ENCODE measurements around the gene ZNF862. TPM values are rescaled to one million over a fixed set of nuclear protein-coding genes. Genes with fewer than 3 reads are reported as not detected.

Gene ZNF862
- total RNA-seq (2021) (42.4 and 43.6 TPM in 2 replicates), Bru-seq, nascent RNA (percentile 66 among the genes with signal in this experiment), BruChase-seq, experiment 1, labeled RNA remaining after a 2-hour chase (percentile 91 among the genes with signal in this experiment), BruChase-seq, experiment 2, labeled RNA remaining after a 6-hour chase (percentile 83 among the genes with signal in this experiment)
- long read RNA-seq, partial matches to known transcripts: 5 of 45 reads
- long read RNA-seq, other reads (novel, unspliced or antisense): 40 of 45 reads

- peak within 1 kb of the TSS; percentile 93 for H3K4me2 ChIP-seq
- no peaks in the 10 kb centered on the region for H3K9me2 ChIP-seq (ENCODE audit: insufficient read depth)
- peak within 1 kb of the TSS; percentile 99 for H2AFZ ChIP-seq
- H3K4me1 ChIP-seq (replicated peaks; ENCODE audit: insufficient read depth): peaks cover 9% of the 10 kb centered on the region
- TSS peak; percentile 28 for BruUV-seq (replicated peaks)
- peak within 1 kb of the TSS; percentile 99 for H3K4me3 ChIP-seq
- H3K27me3 ChIP-seq (ENCODE audit: insufficient read depth, low read depth): peaks cover 16% of the 10 kb centered on the region
- no peak within 1 kb of the TSS for H3K27ac ChIP-seq
- DNase-seq: peak; percentile 95 to 98
- ChIA-PET POLR2A (ENCODE audit: unreplicated experiment) (interaction anchor here (0.6 to 1.0 kb wide), 2 partner anchors 9 to 811 kb away, joined by 4 to 5 read pairs; no protein-coding TSS in a partner anchor), CTCF (interaction anchor here (1.1 kb wide), 1 partner anchor 16 kb away, joined by 4 read pairs; no protein-coding TSS in a partner anchor)
- TF ChIP-seq CTCF (conservative IDR thresholded peaks at IDR 0.05): no peak; the same call in 1 of the 2 replicates
- TF ChIP-seq EZH2 (IDR thresholded peaks at IDR 0.05; ENCODE audit: low read depth): no peak
- H3K9me3 ChIP-seq (ENCODE audit: insufficient read depth, low read depth): no peaks in the 10 kb centered on the region
- H3K36me3 ChIP-seq (ENCODE audit: low read depth): no peaks in the 10 kb centered on the region
- peaks cover 13% of the 10 kb centered on the region; the same call in 1 of the 2 replicates for H3K79me2 ChIP-seq (ENCODE audit: low read depth)
- H3F3A ChIP-seq (ENCODE audit: insufficient read depth, low read depth): peaks cover 3% of the 10 kb centered on the region; the same call in 1 of the 2 replicates
- H4K20me1 ChIP-seq (ENCODE audit: insufficient read depth): no peaks in the 10 kb centered on the region
- intact Hi-C loops (cut with micrococcal nuclease; ENCODE audit: unreplicated experiment): loop anchor here (1.0 kb wide), 3 partner anchors 10 to 35 kb away; partner anchors contain the start of gene ATP6V0E2
These were observed at the start of gene ZNF862 for GRCh38 chr7:149838224-149838991. ZNF862 (plus strand) TSS chr7:149838375; CDS start chr7:149838612, 237 bp downstream.

- Histone ChIP-seq H3K4me1 (replicated peaks; ENCODE audit: insufficient read depth) (no peaks in the 10 kb centered on the region), H2AFZ (no peak overlapping the region)
- BruUV-seq (replicated peaks): no TSS peak
These were observed 49.1 kb upstream of the ZNF862 start for GRCh38 chr7:149789101-149789500.

More at GRCh38 chr7:149789101-149789500, 49.1 kb upstream of the ZNF862 start:
- Histone ChIP-seq H3K4me2 (no peak overlapping the region), H3K79me2 (ENCODE audit: low read depth) (no peaks in the 10 kb centered on the region), H4K20me1 (ENCODE audit: insufficient read depth) (no peaks in the 10 kb centered on the region), H3F3A (ENCODE audit: insufficient read depth, low read depth) (no peaks in the 10 kb centered on the region; the same call in 1 of the 2 replicates), H3K36me3 (ENCODE audit: low read depth) (no peaks in the 10 kb centered on the region), H3K27ac (no peak overlapping the region), H3K9me3 (ENCODE audit: insufficient read depth, low read depth) (no peaks in the 10 kb centered on the region), H3K9me2 (ENCODE audit: insufficient read depth) (no peaks in the 10 kb centered on the region), H3K4me3 (no peak overlapping the region), H3K27me3 (ENCODE audit: insufficient read depth, low read depth) (peaks cover 37% of the 10 kb centered on the region)
- intact Hi-C loops (cut with micrococcal nuclease; ENCODE audit: unreplicated experiment): no loop called here
- TF ChIP-seq CTCF (conservative IDR thresholded peaks at IDR 0.05): no peak
- CTCF ChIA-PET: interaction anchor here (0.6 kb wide), 1 partner anchor 1052 kb away, joined by 5 read pairs; no protein-coding TSS in a partner anchor
- POLR2A ChIA-PET (ENCODE audit: unreplicated experiment): no interaction called here
- DNase-seq: no peak
